ENCODE data around the gene SMG6.

Gene SMG6

GRCh38 chr17:2068519-2069051 is 235.0 kb downstream of the SMG6 start:
- Mint-ChIP-seq H3K36me3 (ENCODE audit: low read depth) (peaks cover 68% of the 10 kb centered on the region), H3K4me1 (ENCODE audit: low read depth) (peaks cover 41% of the 10 kb centered on the region), H3K27ac (no peak overlapping the region), H3K27me3 (no peaks in the 10 kb centered on the region), H3K4me3 (peak overlapping the region; percentile 39), H3K9me3 (no peaks in the 10 kb centered on the region)

DNA sequence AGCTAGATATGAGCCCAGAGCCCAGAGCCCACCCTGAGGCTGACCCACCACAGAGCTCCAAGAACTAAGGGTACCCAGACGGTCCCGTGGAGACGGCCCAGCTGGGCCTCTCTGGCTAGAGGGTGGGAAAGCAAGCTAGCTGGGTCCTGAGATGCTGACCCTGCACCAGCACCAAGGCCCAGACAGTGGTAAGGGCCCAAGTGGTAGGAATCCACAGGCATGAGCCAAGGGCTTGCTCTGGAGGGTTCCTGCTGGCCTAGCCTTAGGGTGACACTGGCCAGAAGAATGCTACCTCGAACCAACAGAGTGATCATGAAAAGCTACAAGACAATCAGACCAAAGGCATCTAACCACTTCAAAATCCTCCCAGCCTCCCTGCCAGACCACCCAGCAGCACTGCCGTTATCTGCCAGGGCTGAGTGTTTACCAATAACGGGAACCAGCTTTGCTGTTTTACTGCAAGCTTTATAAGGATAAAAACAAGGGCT is 235.5 kb downstream of the SMG6 start:
- H3K4me1 Mint-ChIP-seq (ENCODE audit: low read depth) = peaks cover 41% of the 10 kb centered on the region
- H3K27ac Mint-ChIP-seq = no peak overlapping the region

DNA sequence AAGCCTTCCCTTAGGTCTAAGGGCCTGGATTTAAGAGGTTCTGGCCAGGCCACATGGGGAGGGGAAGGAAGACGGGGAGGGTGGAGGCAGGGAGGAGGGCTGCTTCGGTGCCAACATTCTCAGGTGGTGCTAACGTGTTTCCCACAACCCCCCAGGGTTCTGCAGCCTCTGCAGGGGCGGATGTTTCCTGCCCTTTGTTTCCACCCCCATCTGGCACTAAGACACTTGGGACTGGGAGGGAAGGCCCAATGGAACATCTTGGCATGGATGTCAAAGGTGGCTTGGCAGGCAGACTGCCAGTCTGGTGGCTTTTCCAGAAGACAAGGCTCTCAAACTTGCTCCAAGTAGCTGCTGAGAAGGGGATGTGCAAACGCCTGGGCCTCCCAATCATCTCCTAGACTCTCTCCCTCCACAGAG is 236.0 kb downstream of the SMG6 start:
- H3K4me1 Mint-ChIP-seq (ENCODE audit: low read depth) = peaks cover 41% of the 10 kb centered on the region
- H3K9me3 Mint-ChIP-seq = no peaks in the 10 kb centered on the region
- H3K27ac Mint-ChIP-seq = no peak overlapping the region
- H3K36me3 Mint-ChIP-seq (ENCODE audit: low read depth) = peaks cover 70% of the 10 kb centered on the region
- H3K27me3 Mint-ChIP-seq = no peaks in the 10 kb centered on the region
- no peak overlapping the region for H3K4me3 Mint-ChIP-seq

More for the DNA sequence above, 235.5 kb downstream of the SMG6 start:
- Mint-ChIP-seq H3K4me3 (no peak overlapping the region), H3K36me3 (ENCODE audit: low read depth) (peaks cover 72% of the 10 kb centered on the region), H3K9me3 (no peaks in the 10 kb centered on the region), H3K27me3 (no peaks in the 10 kb centered on the region)

- H3K36me3 Mint-ChIP-seq (ENCODE audit: low read depth) = peaks cover 70% of the 10 kb centered on the region
- no peak overlapping the region for H3K27ac Mint-ChIP-seq
- peaks cover 4% of the 10 kb centered on the region for H3K27me3 Mint-ChIP-seq
- no peak overlapping the region for H3K4me3 Mint-ChIP-seq
- peaks cover 41% of the 10 kb centered on the region for H3K4me1 Mint-ChIP-seq (ENCODE audit: low read depth)
- H3K9me3 Mint-ChIP-seq = no peaks in the 10 kb centered on the region
Measured at GRCh38 chr17:2067048-2067561, 236.5 kb downstream of the SMG6 start.

DNA sequence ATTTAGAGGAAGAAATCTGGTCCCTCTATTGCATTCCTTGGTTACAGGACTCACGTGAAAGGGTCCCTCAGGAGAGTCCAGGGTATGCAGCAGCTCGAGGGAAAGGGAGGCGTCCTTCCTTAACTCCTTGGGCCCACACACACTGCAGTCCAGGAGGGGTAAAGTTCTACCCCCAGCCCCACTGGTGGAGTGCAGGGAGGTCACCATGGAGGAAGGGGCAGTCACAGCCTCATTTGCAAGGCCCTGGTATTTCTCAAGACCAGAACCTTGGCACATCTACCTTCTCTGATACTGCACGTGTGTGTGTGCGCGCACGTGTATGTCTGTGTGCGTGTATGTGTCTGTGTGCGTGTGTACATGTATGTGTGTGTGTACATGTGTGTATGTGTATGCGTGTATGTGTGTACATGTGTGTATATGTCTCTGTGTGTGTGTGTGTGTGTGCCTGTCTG is 237.6 kb downstream of the SMG6 start:
- Mint-ChIP-seq H3K4me1 (ENCODE audit: low read depth) (peaks cover 36% of the 10 kb centered on the region), H3K9me3 (no peaks in the 10 kb centered on the region), H3K4me3 (no peak overlapping the region), H3K36me3 (ENCODE audit: low read depth) (peaks cover 61% of the 10 kb centered on the region), H3K27ac (no peak overlapping the region), H3K27me3 (peaks cover 9% of the 10 kb centered on the region)

DNA sequence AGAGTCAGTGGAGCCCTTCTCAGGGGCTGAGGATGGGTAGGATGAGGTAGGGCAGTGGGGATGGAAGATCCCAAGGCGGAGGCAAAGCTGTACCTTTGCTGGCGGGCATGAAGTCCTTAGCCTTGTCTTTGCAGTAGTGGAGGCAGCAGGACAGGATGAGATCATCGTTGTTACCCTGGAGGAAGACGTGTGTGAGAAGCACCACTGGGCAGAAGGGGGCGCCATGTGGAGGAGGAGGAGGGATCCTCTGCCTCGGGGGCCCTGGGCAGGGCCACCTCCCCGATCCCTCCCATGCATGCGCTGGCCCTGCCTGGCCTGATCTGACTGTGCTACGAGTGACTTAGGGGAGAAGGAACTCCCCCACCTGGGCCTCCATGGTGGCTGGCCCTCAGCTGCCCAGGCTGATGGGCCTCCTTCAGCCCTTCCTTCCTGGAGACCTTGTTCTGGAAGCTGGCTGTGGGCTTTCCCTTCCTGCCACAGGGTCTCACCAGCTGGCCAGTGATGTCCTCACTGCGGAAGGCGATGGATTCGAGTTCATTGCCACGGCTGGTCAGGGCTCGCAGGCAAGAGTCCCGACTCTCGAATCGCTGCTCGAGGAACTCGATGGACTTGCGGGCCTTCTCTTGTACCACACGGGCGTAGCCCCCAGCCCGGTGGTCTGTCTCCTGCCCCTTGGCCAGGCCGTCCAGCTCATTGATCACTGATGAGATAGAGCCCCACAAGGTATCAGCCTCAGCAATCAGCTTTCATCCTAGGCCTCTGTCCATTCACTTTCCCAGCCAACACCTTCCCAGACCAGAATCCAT is 238.4 kb downstream of the SMG6 start:
- H3K4me1 Mint-ChIP-seq (ENCODE audit: low read depth) = peaks cover 29% of the 10 kb centered on the region
- peaks cover 66% of the 10 kb centered on the region for H3K36me3 Mint-ChIP-seq (ENCODE audit: low read depth)
- no peak overlapping the region for H3K4me3 Mint-ChIP-seq
- peaks cover 9% of the 10 kb centered on the region for H3K27me3 Mint-ChIP-seq
- no peaks in the 10 kb centered on the region for H3K9me3 Mint-ChIP-seq
- H3K27ac Mint-ChIP-seq = no peak overlapping the region

DNA sequence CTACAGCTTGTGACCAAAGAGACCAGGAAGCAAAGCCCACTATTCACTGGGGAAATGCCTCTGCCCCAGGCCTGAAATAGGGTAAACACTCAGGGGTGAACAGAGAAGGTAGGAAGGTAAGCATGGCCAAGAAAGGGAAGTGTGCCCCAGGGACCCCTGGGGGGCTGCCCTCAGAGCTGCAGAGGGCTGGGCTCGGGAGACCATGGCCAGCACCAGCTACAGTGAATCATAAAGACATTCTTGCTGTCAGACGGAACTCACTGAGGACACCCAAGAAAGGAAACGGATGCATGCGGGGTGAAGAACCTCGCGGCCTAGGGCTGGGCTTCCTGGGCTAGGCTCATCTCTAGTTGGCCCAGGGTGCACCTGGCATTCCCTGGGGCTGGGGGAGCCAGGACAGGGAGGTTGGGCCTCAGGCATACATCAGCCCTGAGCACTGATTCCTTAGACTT is 239.0 kb downstream of the SMG6 start:
- peaks cover 27% of the 10 kb centered on the region for H3K4me1 Mint-ChIP-seq (ENCODE audit: low read depth)
- H3K9me3 Mint-ChIP-seq = no peaks in the 10 kb centered on the region
- H3K4me3 Mint-ChIP-seq = no peak overlapping the region
- H3K27ac Mint-ChIP-seq = no peak overlapping the region
- H3K36me3 Mint-ChIP-seq (ENCODE audit: low read depth) = peaks cover 65% of the 10 kb centered on the region
- peaks cover 9% of the 10 kb centered on the region for H3K27me3 Mint-ChIP-seq

DNA sequence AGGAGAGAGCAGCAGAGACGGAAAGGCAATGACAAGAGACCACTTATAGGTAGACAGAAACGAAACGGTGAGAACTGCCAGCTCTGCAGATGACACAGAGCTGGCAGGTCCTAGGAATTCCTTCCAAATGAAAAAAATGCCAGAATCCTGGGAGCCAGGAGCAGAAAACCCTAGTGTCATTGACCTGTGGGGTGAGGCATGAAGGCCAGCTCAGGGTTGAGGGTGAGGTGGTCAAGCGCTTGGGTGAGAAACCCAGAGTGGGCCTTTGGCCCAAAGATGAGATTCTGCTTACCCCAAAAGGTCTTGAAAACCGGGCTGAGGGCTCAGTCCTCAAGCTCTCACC is 239.5 kb downstream of the SMG6 start:
- peaks cover 9% of the 10 kb centered on the region for H3K27me3 Mint-ChIP-seq
- H3K4me3 Mint-ChIP-seq = no peak overlapping the region
- H3K36me3 Mint-ChIP-seq (ENCODE audit: low read depth) = peaks cover 64% of the 10 kb centered on the region
- H3K9me3 Mint-ChIP-seq = no peaks in the 10 kb centered on the region
- H3K27ac Mint-ChIP-seq = no peak overlapping the region
- peaks cover 26% of the 10 kb centered on the region for H3K4me1 Mint-ChIP-seq (ENCODE audit: low read depth)

GRCh38 chr17:2063261-2064146 is 240.1 kb downstream of the SMG6 start:
- H3K9me3 Mint-ChIP-seq = no peaks in the 10 kb centered on the region
- H3K27me3 Mint-ChIP-seq = peaks cover 9% of the 10 kb centered on the region
- H3K4me3 Mint-ChIP-seq = no peak overlapping the region
- peaks cover 20% of the 10 kb centered on the region for H3K4me1 Mint-ChIP-seq (ENCODE audit: low read depth)
- H3K27ac Mint-ChIP-seq = no peak overlapping the region
- H3K36me3 Mint-ChIP-seq (ENCODE audit: low read depth) = peaks cover 58% of the 10 kb centered on the region

- peaks cover 18% of the 10 kb centered on the region for H3K4me1 Mint-ChIP-seq (ENCODE audit: low read depth)
- peaks cover 9% of the 10 kb centered on the region for H3K27me3 Mint-ChIP-seq
- no peak overlapping the region for H3K4me3 Mint-ChIP-seq
- H3K27ac Mint-ChIP-seq = no peak overlapping the region
- H3K9me3 Mint-ChIP-seq = no peaks in the 10 kb centered on the region
- peaks cover 49% of the 10 kb centered on the region for H3K36me3 Mint-ChIP-seq (ENCODE audit: low read depth)
Measured at GRCh38 chr17:2062571-2063183, 240.9 kb downstream of the SMG6 start.

GRCh38 chr17:2061441-2061958 is 242.1 kb downstream of the SMG6 start:
- Mint-ChIP-seq H3K27me3 (peaks cover 9% of the 10 kb centered on the region), H3K4me3 (no peak overlapping the region), H3K4me1 (ENCODE audit: low read depth) (peaks cover 21% of the 10 kb centered on the region), H3K36me3 (ENCODE audit: low read depth) (peaks cover 44% of the 10 kb centered on the region), H3K9me3 (no peaks in the 10 kb centered on the region), H3K27ac (no peak overlapping the region)

GRCh38 chr17:2060681-2061440 is 242.7 kb downstream of the SMG6 start:
- Mint-ChIP-seq H3K36me3 (ENCODE audit: low read depth) (peaks cover 44% of the 10 kb centered on the region), H3K4me1 (ENCODE audit: low read depth) (peaks cover 26% of the 10 kb centered on the region), H3K4me3 (no peak overlapping the region), H3K27ac (no peak overlapping the region), H3K27me3 (peaks cover 9% of the 10 kb centered on the region), H3K9me3 (no peaks in the 10 kb centered on the region)

GRCh38 chr17:2060385-2060658 is 243.3 kb downstream of the SMG6 start:
- H3K4me1 Mint-ChIP-seq (ENCODE audit: low read depth) = peaks cover 26% of the 10 kb centered on the region

More at GRCh38 chr17:2060385-2060658, 243.3 kb downstream of the SMG6 start:
- H3K27ac Mint-ChIP-seq = no peak overlapping the region
- H3K27me3 Mint-ChIP-seq = peaks cover 9% of the 10 kb centered on the region
- H3K9me3 Mint-ChIP-seq = no peaks in the 10 kb centered on the region
- no peak overlapping the region for H3K4me3 Mint-ChIP-seq
- peaks cover 40% of the 10 kb centered on the region for H3K36me3 Mint-ChIP-seq (ENCODE audit: low read depth)
